Measurements from ENCODE around the gene GALNT6. TPM values are rescaled to one million over a fixed set of nuclear protein-coding genes. Genes with fewer than 3 reads are reported as not detected.

The GALNT6 gene
- total and polyA plus RNA-seq, 12 donors, result 0.15 to 6.3 (median 0.81) TPM

DNA sequence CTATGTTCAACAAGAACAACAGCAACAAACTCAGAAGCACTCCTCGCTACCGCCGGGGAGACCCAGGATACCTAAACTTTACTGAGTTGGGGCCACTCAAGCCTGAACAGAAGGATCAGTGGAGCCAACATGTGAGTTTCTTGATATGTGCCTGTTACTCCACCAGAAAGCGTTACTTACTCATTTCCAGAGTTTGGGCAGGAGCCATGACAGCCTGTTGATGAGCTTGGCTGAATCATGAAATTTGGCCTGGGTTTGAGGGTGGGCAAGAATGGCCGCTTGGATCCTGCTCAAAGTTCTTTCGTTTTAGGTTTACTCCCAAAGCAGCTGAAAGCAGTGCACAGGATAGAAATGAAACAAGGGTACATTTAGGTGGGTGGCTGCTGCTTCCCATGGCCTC lies 12.0 kb upstream of the GALNT6 start:
- intact Hi-C loops (cut with DNase I), result no loop called here
- 91 to 92% methylated on average over 6 of the region's 6 CpGs for WGBS, 2 donors
- DNase-seq (no peak), ATAC-seq (no peak)
- peaks cover 0 to 25% (median 0%) of the 10 kb centered on the region in 7 donors for H3K27me3 ChIP-seq
- TF ChIP-seq, protein P1, sequence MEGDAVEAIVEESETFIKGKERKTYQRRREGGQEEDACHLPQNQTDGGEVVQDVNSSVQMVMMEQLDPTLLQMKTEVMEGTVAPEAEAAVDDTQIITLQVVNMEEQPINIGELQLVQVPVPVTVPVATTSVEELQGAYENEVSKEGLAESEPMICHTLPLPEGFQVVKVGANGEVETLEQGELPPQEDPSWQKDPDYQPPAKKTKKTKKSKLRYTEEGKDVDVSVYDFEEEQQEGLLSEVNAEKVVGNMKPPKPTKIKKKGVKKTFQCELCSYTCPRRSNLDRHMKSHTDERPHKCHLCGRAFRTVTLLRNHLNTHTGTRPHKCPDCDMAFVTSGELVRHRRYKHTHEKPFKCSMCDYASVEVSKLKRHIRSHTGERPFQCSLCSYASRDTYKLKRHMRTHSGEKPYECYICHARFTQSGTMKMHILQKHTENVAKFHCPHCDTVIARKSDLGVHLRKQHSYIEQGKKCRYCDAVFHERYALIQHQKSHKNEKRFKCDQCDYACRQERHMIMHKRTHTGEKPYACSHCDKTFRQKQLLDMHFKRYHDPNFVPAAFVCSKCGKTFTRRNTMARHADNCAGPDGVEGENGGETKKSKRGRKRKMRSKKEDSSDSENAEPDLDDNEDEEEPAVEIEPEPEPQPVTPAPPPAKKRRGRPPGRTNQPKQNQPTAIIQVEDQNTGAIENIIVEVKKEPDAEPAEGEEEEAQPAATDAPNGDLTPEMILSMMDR (IDR thresholded peaks at IDR 0.05), result no peak
- no peak overlapping the region for H3K27ac ChIP-seq
- H3K36me3 ChIP-seq, result no peaks in the 10 kb centered on the region
- H3K4me3 ChIP-seq, result no peak overlapping the region
- H3K4me1 ChIP-seq, result peaks cover 0 to 14% (median 0%) of the 10 kb centered on the region in 9 donors
- H3K9me3 ChIP-seq, result no peaks in the 10 kb centered on the region

DNA sequence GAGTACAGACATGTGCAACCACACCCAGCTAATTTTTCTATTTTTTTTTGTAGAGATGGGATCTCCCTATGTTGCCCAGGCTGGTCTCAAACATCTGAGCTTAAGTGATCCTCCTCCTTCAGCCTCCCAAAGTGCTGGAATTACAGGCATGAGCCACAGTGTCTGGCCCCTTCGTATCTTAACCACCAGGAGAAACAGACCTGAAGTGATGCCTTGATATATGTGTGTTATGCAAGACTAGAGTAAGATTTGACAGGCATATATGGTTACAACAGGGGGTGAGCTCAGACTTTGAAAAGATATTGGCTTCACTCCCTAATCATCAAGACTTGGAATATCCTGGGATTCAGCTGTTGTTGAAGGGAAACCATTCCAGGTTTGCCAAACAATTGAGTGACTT lies 10.7 kb upstream of the GALNT6 start:
- intact Hi-C loops (cut with DNase I), result no loop called here
- no peaks in the 10 kb centered on the region for H3K36me3 ChIP-seq
- H3K27ac ChIP-seq, result no peak overlapping the region
- peaks cover 0 to 29% (median 0%) of the 10 kb centered on the region in 7 donors for H3K27me3 ChIP-seq
- H3K4me1 ChIP-seq, result peaks cover 0 to 14% (median 0%) of the 10 kb centered on the region in 9 donors
- no peaks in the 10 kb centered on the region for H3K9me3 ChIP-seq
- DNase-seq, result no peak
- ATAC-seq, result no peak
- 0% methylated on average over 1 of the region's 1 CpG for WGBS, 2 donors
- H3K4me3 ChIP-seq, result no peak overlapping the region
- TF ChIP-seq, protein P1 (IDR thresholded peaks at IDR 0.05), result no peak

DNA sequence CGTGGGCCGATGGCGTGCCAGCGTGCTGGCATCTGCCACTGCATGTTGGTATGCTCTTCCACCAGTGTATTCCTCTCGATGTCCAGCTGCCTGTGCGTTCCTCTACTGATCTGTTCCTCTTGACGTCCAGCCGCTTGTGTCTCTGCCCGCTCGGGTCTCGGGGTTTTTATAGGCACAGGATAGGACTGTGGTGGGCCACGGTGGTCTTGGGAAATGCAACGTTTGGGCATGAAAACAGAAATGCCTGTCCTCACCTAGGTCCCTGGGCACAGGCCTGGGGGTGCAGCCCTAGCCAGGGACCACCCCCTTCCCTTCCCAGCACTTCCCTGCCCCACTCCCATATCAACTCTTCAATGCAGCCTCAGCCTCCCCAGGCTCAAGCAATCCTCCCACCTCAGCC lies 10.3 kb upstream of the GALNT6 start:
- intact Hi-C loops (cut with DNase I), result no loop called here
- Histone ChIP-seq H3K4me1 (peaks cover 0 to 14% (median 0%) of the 10 kb centered on the region in 9 donors), H3K36me3 (no peaks in the 10 kb centered on the region), H3K4me3 (no peak overlapping the region), H3K27ac (no peak overlapping the region), H3K9me3 (no peaks in the 10 kb centered on the region), H3K27me3 (peaks cover 0 to 29% (median 0%) of the 10 kb centered on the region in 7 donors)
- TF ChIP-seq, protein P1 (IDR thresholded peaks at IDR 0.05), result no peak
- ATAC-seq (no peak), DNase-seq (no peak)
- WGBS, 2 donors, result 92 to 94% methylated on average over 13 of the region's 13 CpGs

DNA sequence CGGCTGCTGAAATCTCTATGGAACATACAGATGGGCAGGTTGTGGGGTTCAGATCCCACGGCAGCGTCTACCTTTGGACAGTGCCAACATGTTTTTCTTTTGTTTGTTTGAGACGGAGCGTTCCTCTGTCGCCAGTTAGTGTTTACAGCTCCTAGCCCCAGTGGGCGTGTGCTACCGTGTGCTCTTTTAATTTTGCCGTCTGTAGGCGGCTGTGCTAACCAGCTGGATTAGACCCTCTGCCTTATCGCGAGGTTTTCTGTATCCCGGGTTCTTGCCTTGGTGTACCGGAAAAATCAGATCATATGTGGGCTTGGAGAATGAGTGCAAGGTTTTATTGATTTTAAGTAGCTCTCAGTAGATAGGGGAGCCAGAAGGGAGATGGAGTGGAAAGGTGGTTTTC lies 9.8 kb upstream of the GALNT6 start:
- no peaks in the 10 kb centered on the region for H3K9me3 ChIP-seq
- H3K27me3 ChIP-seq, result peaks cover 0 to 33% (median 3%) of the 10 kb centered on the region in 7 donors
- TF ChIP-seq, protein P1 (IDR thresholded peaks at IDR 0.05), result no peak
- no peak for ATAC-seq
- no peaks in the 10 kb centered on the region for H3K36me3 ChIP-seq
- WGBS, 2 donors, result 92 to 96% methylated on average over 14 of the region's 14 CpGs
- H3K4me1 ChIP-seq, result peaks cover 0 to 15% (median 0%) of the 10 kb centered on the region in 9 donors
- H3K4me3 ChIP-seq, result no peak overlapping the region
- DNase-seq, result no peak
- H3K27ac ChIP-seq, result no peak overlapping the region
- intact Hi-C loops (cut with DNase I), result no loop called here
